ENCODE results near the gene LCE3A.
"Not testable (repeated sequence)": the region's sequence is repeated elsewhere in the genome, so short reads cannot be mapped to it uniquely, and the experiment has no call there.

- TF ChIP-seq, protein P1, sequence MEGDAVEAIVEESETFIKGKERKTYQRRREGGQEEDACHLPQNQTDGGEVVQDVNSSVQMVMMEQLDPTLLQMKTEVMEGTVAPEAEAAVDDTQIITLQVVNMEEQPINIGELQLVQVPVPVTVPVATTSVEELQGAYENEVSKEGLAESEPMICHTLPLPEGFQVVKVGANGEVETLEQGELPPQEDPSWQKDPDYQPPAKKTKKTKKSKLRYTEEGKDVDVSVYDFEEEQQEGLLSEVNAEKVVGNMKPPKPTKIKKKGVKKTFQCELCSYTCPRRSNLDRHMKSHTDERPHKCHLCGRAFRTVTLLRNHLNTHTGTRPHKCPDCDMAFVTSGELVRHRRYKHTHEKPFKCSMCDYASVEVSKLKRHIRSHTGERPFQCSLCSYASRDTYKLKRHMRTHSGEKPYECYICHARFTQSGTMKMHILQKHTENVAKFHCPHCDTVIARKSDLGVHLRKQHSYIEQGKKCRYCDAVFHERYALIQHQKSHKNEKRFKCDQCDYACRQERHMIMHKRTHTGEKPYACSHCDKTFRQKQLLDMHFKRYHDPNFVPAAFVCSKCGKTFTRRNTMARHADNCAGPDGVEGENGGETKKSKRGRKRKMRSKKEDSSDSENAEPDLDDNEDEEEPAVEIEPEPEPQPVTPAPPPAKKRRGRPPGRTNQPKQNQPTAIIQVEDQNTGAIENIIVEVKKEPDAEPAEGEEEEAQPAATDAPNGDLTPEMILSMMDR (IDR thresholded peaks at IDR 0.05): not testable (repeated sequence)
- not testable (repeated sequence) for TF ChIP-seq EP300 (IDR thresholded peaks at IDR 0.05); POLR2A (IDR thresholded peaks at IDR 0.05; ENCODE audit: low read length); BCL3 (IDR thresholded peaks at IDR 0.05); FOSL2 (IDR thresholded peaks at IDR 0.05); FOSL2 (CRISPR knock-in tag; IDR thresholded peaks at IDR 0.05); RCOR1 (IDR thresholded peaks at IDR 0.05; ENCODE audit: low read depth, low read length); MAX (IDR thresholded peaks at IDR 0.05); EHMT2 (IDR thresholded peaks at IDR 0.05; ENCODE audit: low read depth); HOXA7 (CRISPR knock-in tag; IDR thresholded peaks at IDR 0.05); ELK1 (IDR thresholded peaks at IDR 0.05; ENCODE audit: low read depth, low read length)
These were observed 43.3 kb upstream of the LCE3A start for GRCh38 chr1:152666171-152666570.
